Sigmoid colon (tissue), 4 donors: ENCODE measurements around the gene STRA6.

Experiments
- CTCF ChIP-seq, 4 experiments: fragments of 450-650 bp in 3 of 4; fragments of 200-600 bp in 1 of 4; IDR thresholded peaks; one replicate each; pipeline ENCODE4 v1.5.1; 2016 to 2019; ENCODE audit warnings: antibody characterized with exemption in 4 of 4, mild to moderate bottlenecking in 3 of 4, moderate library complexity in 2 of 4
- POLR2A ChIP-seq, 2 donors: fragments of 450-650 bp; IDR thresholded peaks; one replicate each; pipeline ENCODE4 v1.6.1; 2016; ENCODE audit warnings: antibody characterized with exemption in 2 of 2, mild to moderate bottlenecking in 2 of 2, moderate library complexity in 2 of 2
- POLR2AphosphoS5 ChIP-seq, 4 donors: sonication (generic); formaldehyde crosslinking; IDR thresholded peaks; one replicate each; pipeline ENCODE4 v1.6.1; 2017; ENCODE audit warnings: antibody characterized with exemption in 4 of 4

- TF ChIP-seq CTCF (IDR thresholded peaks at IDR 0.05) (no peak), POLR2A (IDR thresholded peaks at IDR 0.05) (no peak), POLR2AphosphoS5 (IDR thresholded peaks at IDR 0.05) (no peak)
Observed at GRCh38 chr15:74225928-74226327, 23.3 kb upstream of the STRA6 start.
